HG03439 (cell line): ENCODE data around the gene ADAP1.

Source experiments
- ATAC-seq: cut with Tn5 transposase; IDR thresholded peaks from one replicate; pipeline ENCODE4 v1.9.1; 2021; ENCODE audit warnings: mild to moderate bottlenecking, moderate library complexity; ENCODE audit not compliant: unreplicated experiment

Gene ADAP1

GRCh38 chr7:910931-911431 lies 43.5 kb downstream of the ADAP1 start:
- no peak for ATAC-seq

GRCh38 chr7:910441-910861 lies 44.0 kb downstream of the ADAP1 start:
- ATAC-seq, result no peak

GRCh38 chr7:909358-910329 lies 44.8 kb downstream of the ADAP1 start:
- ATAC-seq, result no peak

DNA sequence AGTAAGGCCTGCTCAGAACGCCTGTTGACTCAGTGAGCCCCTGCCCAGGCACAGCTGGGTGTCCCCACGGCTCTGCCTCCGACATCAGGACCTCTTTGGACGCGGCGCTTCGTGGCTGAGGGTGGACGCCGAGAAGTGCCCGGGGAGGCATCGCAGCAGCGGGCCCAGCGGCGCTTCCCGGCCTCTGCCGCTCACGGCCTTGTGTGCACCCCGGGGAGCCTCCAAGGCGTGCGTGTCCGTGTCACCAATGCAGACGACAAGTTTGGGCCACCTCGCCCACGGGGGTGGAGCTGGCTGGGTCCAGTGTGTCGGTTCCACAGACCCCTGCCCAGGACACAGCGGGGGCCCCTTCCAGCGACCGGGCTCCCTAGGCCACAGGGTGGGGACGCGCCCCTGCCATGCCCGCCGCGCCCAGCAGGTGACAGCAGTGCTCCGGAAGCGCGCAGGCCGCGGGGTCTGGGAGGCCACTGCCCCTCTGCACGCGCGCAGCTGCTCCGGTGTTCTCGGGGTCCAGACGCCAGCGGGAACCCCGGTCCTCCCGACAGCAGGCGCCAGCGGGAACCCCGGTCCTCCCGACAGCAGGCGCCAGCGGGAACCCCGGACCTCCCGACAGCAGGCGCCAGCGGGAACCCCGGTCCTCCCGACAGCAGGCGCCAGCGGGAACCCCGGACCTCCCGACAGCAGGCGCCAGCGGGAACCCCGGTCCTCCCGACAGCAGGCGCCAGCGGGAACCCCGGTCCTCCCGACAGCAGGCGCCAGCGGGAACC lies 45.7 kb downstream of the ADAP1 start:
- ATAC-seq, result peak; percentile 54

DNA sequence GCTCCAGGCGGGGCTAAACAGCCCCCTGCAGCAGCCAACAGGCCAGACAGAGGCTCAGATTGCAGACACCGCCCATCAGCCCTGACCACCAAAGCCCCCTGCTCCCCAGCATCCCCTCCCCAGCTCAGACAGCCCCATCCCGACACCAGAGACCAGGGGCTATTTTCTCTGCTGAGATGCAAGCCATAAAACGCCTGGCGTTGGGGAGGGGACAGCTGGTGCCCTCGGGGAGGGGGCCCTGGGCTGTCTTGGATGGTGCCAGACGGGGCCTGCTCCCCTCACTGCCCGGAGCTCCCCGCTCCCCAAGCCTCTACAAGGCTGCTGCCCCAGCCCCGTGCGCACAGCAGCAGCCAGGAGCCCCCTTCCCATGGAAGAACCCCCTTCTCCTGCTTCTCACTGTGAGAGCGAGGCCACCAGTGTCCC lies 46.3 kb downstream of the ADAP1 start:
- no peak for ATAC-seq

DNA sequence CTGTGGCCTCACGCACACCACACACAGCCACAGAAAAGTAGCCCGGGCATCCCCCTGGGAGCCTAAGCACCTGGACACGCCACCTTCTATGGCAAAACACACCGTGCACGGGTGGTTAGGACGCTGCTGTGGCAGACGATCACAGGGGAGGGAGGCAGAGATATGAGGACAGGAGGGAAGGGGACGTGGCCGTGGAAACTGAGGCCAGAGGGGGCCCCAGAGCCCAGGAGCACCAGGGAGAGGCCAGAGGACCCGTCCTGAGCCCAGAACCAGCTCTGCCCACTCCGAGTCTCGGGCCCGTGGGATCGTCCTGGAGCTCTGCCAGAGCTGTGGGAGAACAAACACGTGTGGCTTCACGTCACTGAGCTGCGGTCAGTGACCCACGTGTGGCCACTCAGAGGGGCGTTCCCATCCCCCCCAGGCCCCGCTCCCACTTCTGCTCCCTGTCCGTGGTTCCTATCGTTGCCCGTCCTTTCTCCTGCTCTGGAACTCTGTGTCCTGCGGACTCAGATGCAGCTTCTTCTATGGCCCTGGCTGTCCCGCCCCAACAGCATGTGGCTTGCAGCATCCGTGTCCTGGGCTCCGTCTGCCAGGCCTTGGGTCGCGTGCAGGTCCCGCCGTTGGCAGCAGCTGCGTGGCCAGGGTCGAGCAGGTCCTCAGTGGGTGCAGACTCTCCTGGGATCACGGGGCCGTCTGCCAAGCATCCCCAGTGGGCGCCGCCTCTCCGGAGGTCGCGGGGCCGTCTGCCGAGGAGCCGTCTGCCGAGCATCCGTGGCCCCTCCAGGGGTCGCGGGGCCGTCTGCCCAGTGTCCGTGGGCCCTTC lies 47.1 kb downstream of the ADAP1 start:
- no peak for ATAC-seq

DNA sequence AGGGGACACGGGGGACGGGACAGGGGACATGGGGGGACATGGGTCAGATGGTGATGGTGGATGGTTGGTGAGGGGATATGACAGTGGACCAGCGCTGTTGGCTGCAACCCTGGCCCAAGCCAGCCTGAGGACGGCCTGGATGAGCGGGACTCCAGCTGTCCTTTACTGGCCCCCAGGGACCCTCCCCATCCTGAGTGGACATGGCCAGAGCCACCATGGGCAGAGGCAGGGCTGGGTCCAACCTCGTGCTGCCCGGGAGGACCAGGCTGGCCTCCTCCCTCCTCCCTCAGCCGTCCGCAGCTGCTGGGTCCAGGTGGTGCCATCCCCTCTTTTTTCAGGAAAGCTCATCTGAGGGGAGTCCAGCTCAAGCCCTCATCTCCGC lies 47.7 kb downstream of the ADAP1 start:
- ATAC-seq, result no peak

- no peak for ATAC-seq
Observed at GRCh38 chr7:904847-905246, 49.6 kb downstream of the ADAP1 start.

- no peak for ATAC-seq
Observed at GRCh38 chr7:903921-904755, 50.3 kb downstream of the ADAP1 start.

DNA sequence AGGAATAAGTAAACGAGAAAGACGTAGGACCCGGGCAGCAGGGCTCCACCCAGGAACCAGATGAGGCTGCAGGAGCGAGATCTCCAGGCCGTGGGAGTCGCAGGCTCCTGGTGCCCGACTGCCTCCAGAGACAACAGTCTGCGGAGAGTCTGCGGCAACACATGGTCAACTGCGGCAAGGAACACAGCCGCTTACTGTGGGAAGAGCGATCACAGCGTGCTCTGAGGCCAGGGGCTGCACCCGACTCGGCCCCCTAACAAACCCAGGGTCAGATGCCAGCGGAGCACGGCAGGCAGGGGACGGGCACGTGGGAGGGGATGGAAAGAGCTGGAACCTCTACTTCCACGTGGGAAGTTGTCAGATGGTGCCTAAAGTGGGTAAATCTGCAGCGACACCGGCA lies 51.5 kb downstream of the ADAP1 start:
- no peak for ATAC-seq

DNA sequence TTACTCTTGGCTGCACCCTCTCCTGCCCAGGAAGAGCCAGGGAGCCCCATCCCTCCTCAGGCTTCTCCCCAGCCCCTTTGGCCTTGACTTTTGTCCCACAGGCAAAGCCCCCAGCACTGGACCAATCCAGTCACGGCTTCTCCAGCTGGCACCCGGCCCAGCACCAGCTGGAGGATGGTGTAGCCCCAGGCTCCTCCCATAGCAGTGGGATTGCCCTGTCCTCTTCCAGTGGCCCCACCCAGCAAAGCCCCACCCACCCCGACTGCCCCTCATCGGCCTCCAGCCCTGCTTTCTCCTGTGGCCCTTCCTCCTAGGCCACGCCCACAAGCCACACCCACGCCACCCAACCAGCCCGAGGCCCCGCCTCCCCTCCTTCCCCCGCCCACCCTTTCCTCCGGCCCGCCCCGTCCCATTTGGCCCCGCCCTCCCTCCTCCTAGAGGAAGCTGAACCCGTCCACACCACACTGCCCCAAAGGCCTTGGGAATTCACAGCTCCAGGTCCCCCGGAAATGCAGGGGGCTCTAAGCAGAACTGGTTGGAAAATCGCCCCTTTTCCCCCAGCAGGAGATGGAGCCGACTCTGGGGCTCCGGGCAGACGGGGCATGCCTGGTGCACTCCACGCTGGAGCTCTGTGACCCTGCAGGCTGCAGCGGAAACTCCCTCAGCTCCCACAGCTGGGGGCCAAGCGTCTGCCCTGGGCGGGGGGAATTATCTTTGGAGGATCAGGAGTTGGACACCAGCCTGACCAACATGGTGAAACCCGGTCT lies 52.9 kb downstream of the ADAP1 start:
- ATAC-seq, result no peak

DNA sequence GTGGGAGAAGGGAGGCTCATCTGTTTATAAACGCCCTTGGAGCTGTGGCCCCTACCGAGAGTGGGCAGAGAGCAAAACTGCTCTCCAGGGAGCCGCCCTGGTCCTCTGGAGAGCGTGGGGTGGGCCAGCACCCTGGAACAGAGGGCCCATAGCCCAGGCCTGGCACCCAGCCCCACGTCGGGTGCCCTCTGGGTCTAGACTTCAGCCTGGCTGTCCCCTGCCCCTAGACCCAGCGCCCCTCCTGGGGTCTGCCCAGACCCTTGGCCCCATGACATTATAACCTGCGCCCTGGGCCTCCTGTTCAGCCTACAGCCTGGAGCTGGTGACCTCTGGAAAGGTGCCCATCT lies 53.5 kb downstream of the ADAP1 start:
- no peak for ATAC-seq

- ATAC-seq, result no peak
Observed at GRCh38 chr7:900331-901040, 54.0 kb downstream of the ADAP1 start.

GRCh38 chr7:899806-900205 lies 54.7 kb downstream of the ADAP1 start:
- ATAC-seq, result no peak

GRCh38 chr7:898855-899681 lies 55.4 kb downstream of the ADAP1 start:
- ATAC-seq, result no peak

DNA sequence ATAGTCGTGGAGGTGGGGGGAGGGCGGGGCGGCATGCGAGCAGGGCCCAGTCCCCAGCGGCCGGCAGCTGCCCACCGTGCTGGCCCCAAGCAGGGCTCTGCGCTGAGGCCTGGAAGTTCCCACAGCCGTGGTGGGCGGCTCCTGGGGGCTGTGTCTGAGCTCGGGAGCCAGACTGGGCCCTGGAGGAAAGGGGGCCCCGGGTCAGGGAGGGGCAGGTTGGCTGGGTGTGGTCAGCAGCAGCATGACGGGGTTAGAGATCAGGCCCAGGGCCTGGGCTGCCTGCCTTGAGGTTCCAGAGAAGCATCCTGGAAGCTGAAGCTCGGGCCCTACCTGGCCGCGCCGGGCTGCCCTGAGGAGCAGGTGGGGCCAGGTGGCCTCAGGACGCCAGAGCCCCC lies 56.0 kb downstream of the ADAP1 start:
- ATAC-seq, result no peak

DNA sequence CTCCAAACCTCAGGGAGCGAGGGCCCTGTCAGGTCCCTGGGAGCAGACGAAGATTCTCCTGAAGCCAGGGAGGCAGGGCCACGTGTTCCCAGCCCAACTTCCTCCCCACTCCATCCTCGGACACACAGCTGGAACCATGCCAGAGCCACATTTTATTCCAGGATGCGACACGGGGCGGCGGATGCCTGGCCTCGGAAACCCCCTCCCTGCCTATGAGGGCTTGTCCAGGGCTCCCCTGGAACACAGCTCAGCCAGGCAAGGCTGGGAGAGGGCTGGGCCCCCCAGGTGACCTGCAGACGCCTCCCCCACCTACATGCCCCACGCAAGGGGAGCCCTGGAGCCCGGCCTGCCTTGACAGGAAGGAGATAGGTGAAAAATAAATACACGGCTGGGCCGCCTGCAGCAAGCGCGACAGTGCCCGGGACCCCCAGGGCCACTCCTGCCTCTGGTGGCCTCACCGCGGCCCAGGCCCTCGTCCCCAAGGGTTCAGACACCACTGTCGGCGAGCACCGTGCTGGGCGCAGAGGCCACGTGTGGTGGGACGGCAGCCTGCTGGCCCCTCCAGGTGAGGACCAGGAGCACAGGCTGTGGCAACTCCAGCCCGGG lies 56.6 kb downstream of the ADAP1 start:
- ATAC-seq, result no peak

DNA sequence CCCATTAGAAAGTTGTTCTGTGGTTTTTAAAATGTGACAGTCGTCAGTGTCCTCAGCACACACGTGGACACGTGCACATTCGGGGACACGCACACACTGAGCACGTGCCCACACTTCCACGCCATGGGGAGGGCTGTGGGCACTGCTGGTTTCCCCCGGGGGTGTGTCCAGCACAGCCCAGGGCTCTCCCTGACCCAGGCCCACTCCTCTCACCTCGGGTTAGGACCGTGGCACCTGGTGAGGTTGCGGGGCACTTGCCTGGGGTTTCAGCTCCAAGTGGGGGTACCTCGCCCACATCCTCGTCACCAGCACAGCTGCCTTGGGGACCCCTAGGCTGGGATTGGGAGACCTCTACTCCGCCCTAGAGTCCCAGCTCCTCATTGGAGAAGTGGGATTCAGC lies 57.4 kb downstream of the ADAP1 start:
- ATAC-seq, result no peak
